ENCODE measurements around the gene DEUP1. TPM values are rescaled to one million over a fixed set of nuclear protein-coding genes. Genes with fewer than 3 reads are reported as not detected.

DEUP1 gene
- total RNA-seq, 3 donors from 2014 or later (not counting 1 experiment from before 2014, with no cell fraction given), result not detected

DNA sequence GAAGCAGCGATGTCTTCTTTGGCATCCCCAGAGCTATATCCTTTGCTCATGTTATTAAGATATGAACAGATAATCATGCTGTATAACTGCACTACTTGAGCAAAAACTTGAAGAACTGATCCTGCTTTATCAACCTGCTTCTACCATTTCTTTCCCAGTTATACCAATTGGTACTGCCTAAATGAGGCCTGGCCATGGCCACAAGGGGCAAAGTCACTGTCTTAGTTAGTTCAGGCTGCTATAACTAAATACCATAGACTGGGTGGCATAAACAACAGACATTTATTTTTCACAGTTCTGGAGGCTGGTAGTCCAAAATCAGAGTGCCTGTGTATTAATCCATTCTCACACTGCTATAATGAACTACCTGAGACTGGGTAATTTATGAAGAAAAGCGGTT, 37.5 kb downstream of the DEUP1 start:
- no peak for DNase-seq
- no peak overlapping the region for H3K27ac Mint-ChIP-seq
- no peak for ATAC-seq
- H3K4me3 Mint-ChIP-seq, result no peak overlapping the region
- H3K27me3 ChIP-seq (ENCODE audit: control insufficient read depth, insufficient read depth, low read length), result no peaks in the 10 kb centered on the region
- H3K36me3 ChIP-seq (ENCODE audit: control insufficient read depth, insufficient read depth, low read length), result no peaks in the 10 kb centered on the region
- H3K4me1 Mint-ChIP-seq, result no peaks in the 10 kb centered on the region
- no peak overlapping the region for H3K4me3 ChIP-seq (ENCODE audit: low read length)
- peaks cover 6 to 9% of the 10 kb centered on the region in 2 donors for H3K9me3 Mint-ChIP-seq
- TF ChIP-seq, protein P1, sequence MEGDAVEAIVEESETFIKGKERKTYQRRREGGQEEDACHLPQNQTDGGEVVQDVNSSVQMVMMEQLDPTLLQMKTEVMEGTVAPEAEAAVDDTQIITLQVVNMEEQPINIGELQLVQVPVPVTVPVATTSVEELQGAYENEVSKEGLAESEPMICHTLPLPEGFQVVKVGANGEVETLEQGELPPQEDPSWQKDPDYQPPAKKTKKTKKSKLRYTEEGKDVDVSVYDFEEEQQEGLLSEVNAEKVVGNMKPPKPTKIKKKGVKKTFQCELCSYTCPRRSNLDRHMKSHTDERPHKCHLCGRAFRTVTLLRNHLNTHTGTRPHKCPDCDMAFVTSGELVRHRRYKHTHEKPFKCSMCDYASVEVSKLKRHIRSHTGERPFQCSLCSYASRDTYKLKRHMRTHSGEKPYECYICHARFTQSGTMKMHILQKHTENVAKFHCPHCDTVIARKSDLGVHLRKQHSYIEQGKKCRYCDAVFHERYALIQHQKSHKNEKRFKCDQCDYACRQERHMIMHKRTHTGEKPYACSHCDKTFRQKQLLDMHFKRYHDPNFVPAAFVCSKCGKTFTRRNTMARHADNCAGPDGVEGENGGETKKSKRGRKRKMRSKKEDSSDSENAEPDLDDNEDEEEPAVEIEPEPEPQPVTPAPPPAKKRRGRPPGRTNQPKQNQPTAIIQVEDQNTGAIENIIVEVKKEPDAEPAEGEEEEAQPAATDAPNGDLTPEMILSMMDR (IDR thresholded peaks at IDR 0.05), result no peak
- no peak overlapping the region for H3K27ac ChIP-seq (ENCODE audit: low read length)
- H3K27me3 Mint-ChIP-seq (ENCODE audit: low read depth in 2 of 2), result no peaks in the 10 kb centered on the region
- H3K4me1 ChIP-seq (ENCODE audit: control insufficient read depth, insufficient read depth, low read length), result no peaks in the 10 kb centered on the region
- WGBS (ENCODE audit: insufficient coverage), result 86% methylated on average over 2 of the region's 2 CpGs
- intact Hi-C loops (cut with micrococcal nuclease), result no loop called here
- no peaks in the 10 kb centered on the region for H3K9me3 ChIP-seq (ENCODE audit: control insufficient read depth, insufficient read depth, low read length)
- no peaks in the 10 kb centered on the region for H3K36me3 Mint-ChIP-seq

DNA sequence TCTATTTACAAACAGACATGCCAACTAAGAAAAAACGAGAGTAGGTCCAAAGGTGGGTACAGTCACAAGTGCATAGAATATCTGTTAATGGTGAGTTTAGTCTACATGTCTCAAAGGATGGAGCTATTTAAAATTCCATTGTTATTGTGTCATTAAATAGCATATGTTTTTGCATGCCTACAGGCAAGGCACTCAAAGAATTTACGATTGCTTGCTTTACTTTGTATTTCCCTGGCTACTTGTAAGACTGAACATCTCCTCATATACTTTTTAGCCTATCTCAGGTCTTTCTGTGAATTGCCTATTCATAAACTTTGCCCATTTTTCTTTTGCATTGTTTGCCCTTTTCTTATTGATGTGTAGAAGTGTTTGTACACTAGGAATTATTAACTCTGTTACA, 39.7 kb downstream of the DEUP1 start:
- ATAC-seq, result no peak
- intact Hi-C loops (cut with micrococcal nuclease), result no loop called here
- Histone ChIP-seq H3K4me3 (ENCODE audit: low read length) (no peak overlapping the region), H3K36me3 (ENCODE audit: control insufficient read depth, insufficient read depth, low read length) (no peaks in the 10 kb centered on the region), H3K27me3 (ENCODE audit: control insufficient read depth, insufficient read depth, low read length) (no peaks in the 10 kb centered on the region), H3K9me3 (ENCODE audit: control insufficient read depth, insufficient read depth, low read length) (no peaks in the 10 kb centered on the region), H3K27ac (ENCODE audit: low read length) (no peak overlapping the region), H3K4me1 (ENCODE audit: control insufficient read depth, insufficient read depth, low read length) (no peaks in the 10 kb centered on the region)
- Mint-ChIP-seq H3K4me3 (no peak overlapping the region), H3K27ac (no peak overlapping the region), H3K4me1 (no peaks in the 10 kb centered on the region), H3K27me3 (ENCODE audit: low read depth in 2 of 2) (no peaks in the 10 kb centered on the region), H3K36me3 (no peaks in the 10 kb centered on the region), H3K9me3 (peaks cover 6 to 9% of the 10 kb centered on the region in 2 donors)
- 69% methylated on average over 2 of the region's 2 CpGs for WGBS (ENCODE audit: insufficient coverage)
- TF ChIP-seq, protein P1 (IDR thresholded peaks at IDR 0.05), result no peak
- no peak for DNase-seq

DNA sequence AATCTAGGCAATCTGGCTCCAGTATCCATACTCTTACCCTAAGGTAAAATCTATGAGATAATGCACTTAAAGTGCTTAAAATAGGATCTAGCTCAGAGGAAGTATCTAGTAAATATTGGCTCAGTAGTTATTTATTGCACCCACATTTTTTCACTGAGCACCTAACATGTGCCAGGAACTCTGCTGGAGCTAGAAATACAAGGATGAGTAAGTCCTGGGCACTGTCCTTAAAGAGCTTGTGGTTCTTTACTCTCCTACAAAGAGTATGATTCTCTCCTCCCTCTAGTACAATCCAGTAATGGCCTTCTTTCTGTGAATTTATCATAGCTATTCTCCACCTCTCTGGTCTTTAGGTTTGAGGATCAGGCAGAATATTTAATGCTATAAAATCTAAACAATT, 59.2 kb downstream of the DEUP1 start:
- Histone ChIP-seq H3K27me3 (ENCODE audit: control insufficient read depth, insufficient read depth, low read length) (no peaks in the 10 kb centered on the region), H3K4me1 (ENCODE audit: control insufficient read depth, insufficient read depth, low read length) (no peaks in the 10 kb centered on the region), H3K36me3 (ENCODE audit: control insufficient read depth, insufficient read depth, low read length) (no peaks in the 10 kb centered on the region), H3K27ac (ENCODE audit: low read length) (no peak overlapping the region), H3K9me3 (ENCODE audit: control insufficient read depth, insufficient read depth, low read length) (no peaks in the 10 kb centered on the region), H3K4me3 (ENCODE audit: low read length) (no peak overlapping the region)
- DNase-seq (no peak), ATAC-seq (no peak)
- Mint-ChIP-seq H3K4me1 (no peaks in the 10 kb centered on the region), H3K36me3 (no peaks in the 10 kb centered on the region), H3K4me3 (no peak overlapping the region), H3K27ac (no peak overlapping the region), H3K9me3 (peaks cover 0 to 2% of the 10 kb centered on the region in 2 donors), H3K27me3 (ENCODE audit: low read depth in 2 of 2) (peaks cover 0 to 3% of the 10 kb centered on the region in 2 donors)
- TF ChIP-seq, protein P1 (IDR thresholded peaks at IDR 0.05), result no peak
- intact Hi-C loops (cut with micrococcal nuclease), result no loop called here

DNA sequence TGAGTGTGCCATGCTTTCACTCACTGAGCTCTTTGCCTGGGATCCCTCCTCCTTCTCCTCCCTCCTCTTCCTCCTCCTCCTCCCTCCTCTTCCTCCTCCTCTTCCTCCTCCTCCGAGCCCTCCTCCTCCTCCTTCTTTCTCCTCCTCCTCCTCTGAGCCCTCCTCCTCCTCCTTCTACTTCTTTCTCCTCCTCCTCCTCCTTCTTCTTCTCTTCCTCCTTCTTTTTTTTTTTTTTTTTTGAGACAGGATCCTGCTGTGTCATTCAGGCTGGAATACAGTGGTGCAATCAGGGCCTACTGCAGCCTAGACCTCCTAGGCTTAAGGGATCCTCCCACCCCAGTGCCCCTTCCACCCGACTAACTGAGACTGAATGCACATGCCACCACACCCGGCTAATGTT, 62.3 kb downstream of the DEUP1 start:
- DNase-seq (no peak), ATAC-seq (no peak)
- 72% methylated on average over 3 of the region's 3 CpGs for WGBS (ENCODE audit: insufficient coverage)
- Histone ChIP-seq H3K4me3 (ENCODE audit: low read length) (no peak overlapping the region), H3K27ac (ENCODE audit: low read length) (no peak overlapping the region), H3K4me1 (ENCODE audit: control insufficient read depth, insufficient read depth, low read length) (no peaks in the 10 kb centered on the region), H3K27me3 (ENCODE audit: control insufficient read depth, insufficient read depth, low read length) (no peaks in the 10 kb centered on the region), H3K9me3 (ENCODE audit: control insufficient read depth, insufficient read depth, low read length) (no peaks in the 10 kb centered on the region), H3K36me3 (ENCODE audit: control insufficient read depth, insufficient read depth, low read length) (no peaks in the 10 kb centered on the region)
- TF ChIP-seq, protein P1 (IDR thresholded peaks at IDR 0.05), result no peak
- H3K9me3 Mint-ChIP-seq, result peaks cover 0 to 2% of the 10 kb centered on the region in 2 donors
- peaks cover 0 to 3% of the 10 kb centered on the region in 2 donors for H3K27me3 Mint-ChIP-seq (ENCODE audit: low read depth in 2 of 2)
- H3K4me3 Mint-ChIP-seq, result no peak overlapping the region
- intact Hi-C loops (cut with micrococcal nuclease), result no loop called here
- no peaks in the 10 kb centered on the region for H3K36me3 Mint-ChIP-seq
- H3K27ac Mint-ChIP-seq, result no peak overlapping the region
- H3K4me1 Mint-ChIP-seq, result no peaks in the 10 kb centered on the region

Measured in natural killer cell (primary cell).